IPS-20b (cell line): ENCODE data around the gene TTC9C.
A peak's percentile ranks its signal among the peaks of the same experiment; 100 is the strongest.

ENCODE experiments used
- H3K27ac ChIP-seq: one replicate; pipeline ENCODE4 v1.5.1; 2013; ENCODE audit warnings: low read length
- H3K27me3 ChIP-seq: 2 replicates; pipeline ENCODE4 v1.6.1; 2013; ENCODE audit warnings: mild to moderate bottlenecking, low read length, inconsistent platforms; ENCODE audit not compliant: insufficient read depth
- H3K36me3 ChIP-seq: 2 replicates; pipeline ENCODE4 v1.6.1; 2013; ENCODE audit warnings: low read depth, mild to moderate bottlenecking, inconsistent platforms, low read length, moderate library complexity; ENCODE audit not compliant: insufficient read depth
- H3K4me1 ChIP-seq: 2 replicates; pipeline ENCODE4 v1.6.1; 2013; ENCODE audit warnings: mild to moderate bottlenecking, control low read depth, inconsistent platforms, low read length, moderate library complexity; ENCODE audit not compliant: insufficient read depth
- H3K4me3 ChIP-seq: 2 replicates; pipeline ENCODE4 v1.5.1; 2013; ENCODE audit warnings: mild to moderate bottlenecking, low read length, inconsistent platforms
- H3K9ac ChIP-seq: 2 replicates; pipeline ENCODE4 v1.6.1; 2013; ENCODE audit warnings: low read depth, mild to moderate bottlenecking, inconsistent platforms, low read length, moderate library complexity
- H3K9me3 ChIP-seq: 2 replicates; pipeline ENCODE4 v1.6.1; 2013; ENCODE audit warnings: mild to moderate bottlenecking, low read depth, low read length, inconsistent platforms; ENCODE audit not compliant: insufficient read depth

Gene TTC9C

GRCh38 chr11:62787005-62787759 lies 58.9 kb downstream of the TTC9C start, which contains the start of gene TMEM179B:
Gene TMEM179B (plus strand): TSS chr11:62787402. CDS start chr11:62787432, 30 bp downstream.
- H3K9me3 ChIP-seq: no peaks in the 10 kb centered on the region
- H3K4me1 ChIP-seq: no peaks in the 10 kb centered on the region
- peak within 1 kb of the TSS; percentile 91 for H3K4me3 ChIP-seq
- H3K27me3 ChIP-seq: no peaks in the 10 kb centered on the region
- H3K27ac ChIP-seq: peak within 1 kb of the TSS; percentile 65
- peaks cover 51% of the 10 kb centered on the region for H3K36me3 ChIP-seq
- H3K9ac ChIP-seq: peak within 1 kb of the TSS; percentile 89
